Mammary epithelial cell (primary cell): ENCODE measurements around the gene RFPL2.

Experiments
- CTCF ChIP-seq, 2 donors: IDR thresholded peaks in 1 of 2; conservative IDR thresholded peaks in 1 of 2; 2 replicates each; pipeline ENCODE4 v1.5.1; 2011 to 2012; ENCODE audit warnings: inconsistent platforms in 2 of 2, low read length in 2 of 2, mild to moderate bottlenecking in 2 of 2, control low read depth in 1 of 2, low read depth in 1 of 2; ENCODE audit not compliant: insufficient read depth in 1 of 2; ENCODE audit errors: extremely low read depth in 1 of 2
- EZH2 ChIP-seq: IDR thresholded peaks from 2 replicates; pipeline ENCODE4 v1.6.1; 2012; ENCODE audit warnings: low read length, inconsistent platforms, borderline replicate concordance

GRCh38 chr22:32222991-32223390, 18.1 kb upstream of the RFPL2 start:
- TF ChIP-seq CTCF (conservative IDR thresholded peaks at IDR 0.05 in 1 of 2, IDR thresholded peaks at IDR 0.05 in 1 of 2; ENCODE audit: extremely low read depth in 1 of 2, insufficient read depth in 1 of 2, low read depth in 1 of 2, low read length in 2 of 2) (no peak), EZH2 (no peak)
